Measurements from ENCODE around the gene CEP19. TPM values are rescaled to one million over a fixed set of nuclear protein-coding genes. Genes with fewer than 3 reads are reported as not detected.

The CEP19 gene
- polyA plus RNA-seq, 1 donor from 2014 or later, result 43.1 TPM

- no peaks in the 10 kb centered on the region for H4K20me1 ChIP-seq (ENCODE audit: insufficient read depth)
- H3K4me2 ChIP-seq (ENCODE audit: low read length), result no peak overlapping the region
- H3K36me3 ChIP-seq (ENCODE audit: insufficient read depth, low read length), result no peaks in the 10 kb centered on the region
- H3F3A ChIP-seq (ENCODE audit: insufficient read depth, low read length, poor library complexity, severe bottlenecking), result no peaks in the 10 kb centered on the region
- H3K9me3 ChIP-seq (ENCODE audit: low read length), result no peaks in the 10 kb centered on the region
- TF ChIP-seq TAF1 (IDR thresholded peaks at IDR 0.05; ENCODE audit: low read depth) (no peak), RAD21 (conservative IDR thresholded peaks at IDR 0.05) (peak; percentile 12)
- no peaks in the 10 kb centered on the region for H3K79me2 ChIP-seq (replicated peaks; ENCODE audit: insufficient read depth, low read length)
- no peaks in the 10 kb centered on the region for H3K27me3 ChIP-seq (ENCODE audit: insufficient read depth, low read depth, low read length)
- no peak overlapping the region for H3K27ac ChIP-seq (ENCODE audit: low read length)
- no peak overlapping the region for H2AFZ ChIP-seq (ENCODE audit: low read depth, low read length)
- no peak overlapping the region for H3K9ac ChIP-seq (ENCODE audit: low read length)
- H3K9me2 ChIP-seq (ENCODE audit: insufficient read depth, low read length), result no peaks in the 10 kb centered on the region
- H3K4me3 ChIP-seq (ENCODE audit: low read length), result no peak overlapping the region
Observed at GRCh38 chr3:196694202-196694638, 17.8 kb downstream of the CEP19 start.

GRCh38 chr3:196691386-196691785 is 20.7 kb downstream of the CEP19 start:
- no peaks in the 10 kb centered on the region for H3K27me3 ChIP-seq (ENCODE audit: insufficient read depth, low read depth, low read length)
- H3K36me3 ChIP-seq (ENCODE audit: insufficient read depth, low read length), result no peaks in the 10 kb centered on the region
- no peaks in the 10 kb centered on the region for H3K79me2 ChIP-seq (replicated peaks; ENCODE audit: insufficient read depth, low read length)
- H3K9me2 ChIP-seq (ENCODE audit: insufficient read depth, low read length), result no peaks in the 10 kb centered on the region
- no peaks in the 10 kb centered on the region for H3K9me3 ChIP-seq (ENCODE audit: low read length)
- H3F3A ChIP-seq (ENCODE audit: insufficient read depth, low read length, poor library complexity, severe bottlenecking), result no peaks in the 10 kb centered on the region
- no peak overlapping the region for H3K4me2 ChIP-seq (ENCODE audit: low read length)
- no peak overlapping the region for H3K9ac ChIP-seq (ENCODE audit: low read length)
- no peak overlapping the region for H3K4me3 ChIP-seq (ENCODE audit: low read length)
- H4K20me1 ChIP-seq (ENCODE audit: insufficient read depth), result no peaks in the 10 kb centered on the region
- TF ChIP-seq MXI1 (conservative IDR thresholded peaks at IDR 0.05; ENCODE audit: poor library complexity, severe bottlenecking) (no peak), REST (IDR thresholded peaks at IDR 0.05; ENCODE audit: borderline replicate concordance) (no peak), EZH2 (IDR thresholded peaks at IDR 0.05; ENCODE audit: borderline replicate concordance, insufficient read depth, low read length, poor library complexity, severe bottlenecking) (no peak), RAD21 (conservative IDR thresholded peaks at IDR 0.05) (no peak), POLR2AphosphoS5 (IDR thresholded peaks at IDR 0.05) (no peak), TAF1 (IDR thresholded peaks at IDR 0.05; ENCODE audit: low read depth) (no peak), SMC3 (conservative IDR thresholded peaks at IDR 0.05; ENCODE audit: poor library complexity) (no peak), EP300 (conservative IDR thresholded peaks at IDR 0.05; ENCODE audit: poor library complexity, severe bottlenecking) (no peak), CTCF (IDR thresholded peaks at IDR 0.05; ENCODE audit: poor library complexity, severe bottlenecking) (no peak)
- H2AFZ ChIP-seq (ENCODE audit: low read depth, low read length), result no peak overlapping the region
- H3K27ac ChIP-seq (ENCODE audit: low read length), result no peak overlapping the region

Data from neural cell (in vitro differentiated cells).